GM21381 (cell line): ENCODE measurements around the gene MT1B.

Experiments
- ATAC-seq: cut with Tn5 transposase; IDR thresholded peaks from one replicate; pipeline ENCODE4 v1.9.1; 2021; ENCODE audit warnings: mild to moderate bottlenecking, moderate library complexity; ENCODE audit not compliant: unreplicated experiment

Gene MT1B

GRCh38 chr16:56636616-56637413 is 14.9 kb upstream of the MT1B start:
- ATAC-seq, result no peak

- no peak for ATAC-seq
Measured at GRCh38 chr16:56637814-56638750, 13.6 kb upstream of the MT1B start, which contains the start of gene MT1A. MT1A (plus strand) TSS chr16:56638666; CDS start chr16:56638739, 73 bp downstream.

GRCh38 chr16:56639045-56639444 is 12.6 kb upstream of the MT1B start:
- ATAC-seq, result no peak

- ATAC-seq, result no peak
Measured at GRCh38 chr16:56640076-56640475, 11.6 kb upstream of the MT1B start.

GRCh38 chr16:56641166-56641565 is 10.5 kb upstream of the MT1B start:
- ATAC-seq, result no peak

- peak; percentile 77 for ATAC-seq
Measured at GRCh38 chr16:56643080-56643778, 8.5 kb upstream of the MT1B start.

GRCh38 chr16:56643833-56644232 is 7.9 kb upstream of the MT1B start:
- no peak for ATAC-seq

- no peak for ATAC-seq
Measured at GRCh38 chr16:56645311-56645710, 6.4 kb upstream of the MT1B start.

GRCh38 chr16:56645838-56646237 is 5.8 kb upstream of the MT1B start:
- no peak for ATAC-seq

GRCh38 chr16:56647641-56648431 is 3.9 kb upstream of the MT1B start:
- ATAC-seq, result no peak

GRCh38 chr16:56649271-56649670 is 2.4 kb upstream of the MT1B start:
- no peak for ATAC-seq

GRCh38 chr16:56649820-56650219 is 1.9 kb upstream of the MT1B start:
- ATAC-seq, result no peak

- no peak for ATAC-seq
Measured at GRCh38 chr16:56652600-56652999, 914 bp downstream of the MT1B start.

- ATAC-seq, result no peak
Measured at GRCh38 chr16:56653218-56653617, 1.5 kb downstream of the MT1B start.

- ATAC-seq, result no peak
Measured at GRCh38 chr16:56657555-56658326, 6.1 kb downstream of the MT1B start, which contains the start of gene MT1F. MT1F (plus strand) TSS chr16:56657959; CDS start chr16:56658059, 100 bp downstream.

- no peak for ATAC-seq
Measured at GRCh38 chr16:56658327-56658875, 6.7 kb downstream of the MT1B start.

GRCh38 chr16:56662357-56663354 is 11.0 kb downstream of the MT1B start:
- no peak for ATAC-seq

- no peak for ATAC-seq
Measured at GRCh38 chr16:56664506-56664905, 12.8 kb downstream of the MT1B start.
